Brain microvascular endothelial cell (primary cell): ENCODE data around the gene PCBP3.

Experiments
- DNase-seq: peaks from one replicate; pipeline ENCODE4 v3.0.0-alpha.2; 2020
- H3K27ac ChIP-seq: fragments of 250-450 bp; sonication (Bioruptor Pico); 2 replicates; pipeline ENCODE4 v1.5.1; 2020; ENCODE audit warnings: mild to moderate bottlenecking, moderate library complexity
- H3K27me3 ChIP-seq: fragments of 250-450 bp; sonication (Bioruptor Pico); replicated peaks from 2 replicates; pipeline ENCODE4 v1.5.1; 2020; ENCODE audit warnings: mild to moderate bottlenecking
- H3K36me3 ChIP-seq: fragments of 250-450 bp; sonication (Bioruptor Pico); replicated peaks from 2 replicates; pipeline ENCODE4 v1.5.1; 2020; ENCODE audit warnings: mild to moderate bottlenecking
- H3K4me3 ChIP-seq: 2 replicates; pipeline ENCODE4 v1.5.1; 2011; ENCODE audit warnings: low read depth, mild to moderate bottlenecking, control low read depth, low read length, moderate library complexity
- CTCF ChIP-seq: IDR thresholded peaks from 2 replicates; pipeline ENCODE4 v1.5.1; 2011; ENCODE audit warnings: low read depth, mild to moderate bottlenecking, moderate library complexity, low read length, control low read depth, inconsistent platforms; ENCODE audit errors: missing control alignments
- in situ Hi-C: cut with HindIII; loops from 2 replicates; pipeline ENCODE4 v1.10.0; 2017; ENCODE audit warnings: low sequenced_read_pairs, low pct_ligation_motif_present

The PCBP3 gene

GRCh38 chr21:45906196-45906805 is 262.8 kb downstream of the PCBP3 start:
- no peak overlapping the region for H3K27ac ChIP-seq
- no peak overlapping the region for H3K4me3 ChIP-seq
- no peak for TF ChIP-seq CTCF
- no peaks in the 10 kb centered on the region for H3K36me3 ChIP-seq
- in situ Hi-C loops: no loop called here
- DNase-seq: no peak
- H3K27me3 ChIP-seq: no peaks in the 10 kb centered on the region

DNA sequence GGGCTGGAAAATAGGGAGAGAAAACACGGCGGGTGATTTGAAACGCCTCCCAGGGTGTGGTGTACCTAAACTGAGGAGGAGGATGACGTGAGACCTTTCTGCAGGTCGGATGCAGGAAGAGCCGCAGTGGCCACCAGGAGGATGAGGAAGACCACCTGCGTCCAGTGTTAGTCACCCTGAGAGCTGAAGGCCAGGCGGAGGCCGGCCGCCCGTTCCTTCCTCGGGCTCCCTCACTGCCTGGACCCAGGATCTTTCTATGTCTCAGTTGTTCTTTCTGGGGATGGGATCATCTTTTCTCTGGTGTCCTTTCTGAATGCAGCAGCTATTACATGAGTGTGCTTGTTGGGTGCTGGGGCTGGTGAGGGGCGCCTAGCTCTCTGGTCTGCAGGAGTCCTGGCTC is 263.3 kb downstream of the PCBP3 start:
- no peak for TF ChIP-seq CTCF
- no peaks in the 10 kb centered on the region for H3K27me3 ChIP-seq
- no peak overlapping the region for H3K27ac ChIP-seq
- in situ Hi-C loops: no loop called here
- H3K4me3 ChIP-seq: no peak overlapping the region
- no peaks in the 10 kb centered on the region for H3K36me3 ChIP-seq
- no peak for DNase-seq

- Histone ChIP-seq H3K27me3 (no peaks in the 10 kb centered on the region), H3K4me3 (no peak overlapping the region), H3K36me3 (no peaks in the 10 kb centered on the region), H3K27ac (no peak overlapping the region)
- no peak for TF ChIP-seq CTCF
- DNase-seq: no peak
- in situ Hi-C loops: no loop called here
Measured at GRCh38 chr21:45908536-45909237, 265.2 kb downstream of the PCBP3 start.

- DNase-seq: no peak
- no peaks in the 10 kb centered on the region for H3K27me3 ChIP-seq
- no peak for TF ChIP-seq CTCF
- no peak overlapping the region for H3K27ac ChIP-seq
- in situ Hi-C loops: no loop called here
- H3K36me3 ChIP-seq: no peaks in the 10 kb centered on the region
- no peak overlapping the region for H3K4me3 ChIP-seq
Measured at GRCh38 chr21:45909238-45909988, 265.9 kb downstream of the PCBP3 start.

- TF ChIP-seq CTCF: no peak
- Histone ChIP-seq H3K4me3 (no peak overlapping the region), H3K27me3 (no peaks in the 10 kb centered on the region), H3K36me3 (no peaks in the 10 kb centered on the region), H3K27ac (no peak overlapping the region)
- in situ Hi-C loops: no loop called here
- DNase-seq: no peak
Measured at GRCh38 chr21:45910155-45910547, 266.6 kb downstream of the PCBP3 start.
